HCT116 (cell line): ENCODE measurements around the gene CEP20. TPM values are rescaled to one million over a fixed set of nuclear protein-coding genes. Genes with fewer than 3 reads are reported as not detected.

Experiments used
- ATAC-seq: fragments of 200-7000 bp; cut with Tn5 transposase; 2 replicates; pipeline ENCODE4 v1.9.1; 2020; ENCODE audit warnings: mild to moderate bottlenecking, moderate library complexity
- BruUV-seq: library from RNA; stranded (reverse); fragments of 400-500 nt; replicated peaks from 2 replicates; lab custom pipeline; 2021; lab: Mats Ljungman, UMichigan
- CTCF ChIA-PET: fragments of 300-600 bp; sonication (Branson Sonifier 250); formaldehyde crosslinking; loops from one replicate; lab custom pipeline; 2021; ENCODE audit warnings: antibody characterized with exemption; lab: Charles Lee
- POLR2A ChIA-PET: fragments of 300-600, 350-600 bp; sonication (Branson Sonifier 250); formaldehyde crosslinking; loops from one replicate; lab custom pipeline; 2021; ENCODE audit warnings: antibody characterized with exemption; lab: Charles Lee
- RAD21 ChIA-PET, 2 experiments: fragments of 300-600 bp; sonication (Branson Sonifier 250); formaldehyde crosslinking; loops; one replicate each; lab custom pipeline; 2023; ENCODE audit warnings: low total read pairs in 2 of 2; ENCODE audit not compliant: uncharacterized antibody in 2 of 2, unreplicated experiment in 2 of 2, low non-redundant PET in 1 of 2; lab: Charles Lee
- DNase-seq: peaks from one replicate; pipeline ENCODE4 v3.0.0-alpha.2; 2010; ENCODE audit warnings: low read depth, low spot score
- H2AFZ ChIP-seq: fragments of 200-600 bp; shearing (Covaris generic), sonication (generic); 2 replicates; pipeline ENCODE4 v1.6.1; 2017; ENCODE audit warnings: low read depth, mixed run types, mixed read lengths, antibody characterized with exemption, low read length; ENCODE audit not compliant: poor library complexity, severe bottlenecking
- H3K27ac ChIP-seq: 2 replicates; pipeline ENCODE4 v1.5.1; 2012; ENCODE audit warnings: low read depth, low read length
- H3K27me3 ChIP-seq: fragments of 200-600 bp; sonication (generic); 2 replicates; pipeline ENCODE4 v1.6.1; 2016; ENCODE audit warnings: mixed run types, low read length, mixed read lengths; ENCODE audit not compliant: insufficient read depth
- H3K36me3 ChIP-seq, 2 experiments: fragments of 200-500 bp in 1 of 2; fragments of 200-600 bp in 1 of 2; sonication (Bioruptor generic) in 1 of 2; sonication (generic) in 1 of 2; 2 replicates each; pipeline versions ENCODE4 v1.5.1 to v1.6.1; 2014 to 2016; ENCODE audit warnings: low read length in 2 of 2, inconsistent platforms in 1 of 2, mixed read lengths in 1 of 2, mixed run types in 1 of 2; ENCODE audit not compliant: insufficient read depth in 2 of 2, control insufficient read depth in 1 of 2
- H3K4me1 ChIP-seq, 2 experiments: fragments of 200-600 bp in 1 of 2; sonication (generic) in 1 of 2; 2 replicates each; pipeline versions ENCODE4 v1.5.1 to v1.6.1; 2012 to 2017; ENCODE audit warnings: low read length in 2 of 2, inconsistent platforms in 1 of 2, mild to moderate bottlenecking in 1 of 2, mixed read lengths in 1 of 2, mixed run types in 1 of 2, moderate library complexity in 1 of 2; ENCODE audit not compliant: insufficient read depth in 2 of 2, control insufficient read depth in 1 of 2
- H3K4me2 ChIP-seq: fragments of 200-600 bp; sonication (generic); 2 replicates; pipeline ENCODE4 v1.6.1; 2017; ENCODE audit warnings: mixed run types, low read length, mixed read lengths
- H3K4me3 ChIP-seq, 2 experiments: fragments of 200-600 bp in 1 of 2; sonication (generic) in 1 of 2; replicated peaks in 1 of 2; 2 replicates each; pipeline ENCODE4 v1.5.1; 2011 to 2016; ENCODE audit warnings: low read length in 2 of 2, control low read depth in 1 of 2, low read depth in 1 of 2, mild to moderate bottlenecking in 1 of 2, mixed read lengths in 1 of 2, mixed run types in 1 of 2
- H3K79me2 ChIP-seq: fragments of 200-600 bp; sonication (generic); 2 replicates; pipeline ENCODE4 v1.6.1; 2017; ENCODE audit warnings: mild to moderate bottlenecking, mixed run types, low read length, moderate library complexity, mixed read lengths; ENCODE audit not compliant: insufficient read depth
- H3K9ac ChIP-seq: fragments of 200-600 bp; sonication (generic); 2 replicates; pipeline ENCODE4 v1.6.1; 2016; ENCODE audit warnings: low read length, mixed read lengths
- H3K9me2 ChIP-seq: fragments of 200-600 bp; sonication (generic), shearing (Covaris generic); 2 replicates; pipeline ENCODE4 v1.6.1; 2017; ENCODE audit warnings: mixed run types, mild to moderate bottlenecking, moderate library complexity; ENCODE audit not compliant: insufficient read depth
- H3K9me3 ChIP-seq, 2 experiments: fragments of 200-500 bp in 1 of 2; fragments of 200-600 bp in 1 of 2; sonication (Bioruptor generic) in 1 of 2; sonication (generic) in 1 of 2; 2 replicates each; pipeline ENCODE4 v1.6.1; 2014 to 2017; ENCODE audit warnings: low read length in 2 of 2, mixed read lengths in 2 of 2, inconsistent platforms in 1 of 2, low read depth in 1 of 2, mild to moderate bottlenecking in 1 of 2, mixed run types in 1 of 2, moderate library complexity in 1 of 2; ENCODE audit not compliant: control insufficient read depth in 1 of 2, insufficient read depth in 1 of 2
- H4K20me1 ChIP-seq: fragments of 200-600 bp; sonication (generic), shearing (Covaris generic); 2 replicates; pipeline ENCODE4 v1.6.1; 2017; ENCODE audit warnings: mixed run types, mild to moderate bottlenecking, moderate library complexity; ENCODE audit not compliant: insufficient read depth
- ATF3 ChIP-seq: IDR thresholded peaks from 2 replicates; pipeline ENCODE4 v1.6.1; 2012
- CBX3 ChIP-seq: IDR thresholded peaks from 2 replicates; pipeline ENCODE4 v1.6.1; 2012; ENCODE audit warnings: low read depth
- CEBPB ChIP-seq: IDR thresholded peaks from 2 replicates; pipeline ENCODE4 v1.6.1; 2012; ENCODE audit warnings: low read depth
- CTCF ChIP-seq, 3 experiments: fragments of 200-600 bp in 1 of 3; sonication (generic) in 1 of 3; IDR thresholded peaks in 2 of 3; conservative IDR thresholded peaks in 1 of 3; 2 replicates each; pipeline ENCODE4 v1.5.1; 2012 to 2017; ENCODE audit warnings: low read depth in 2 of 3, low read length in 2 of 3, antibody characterized with exemption in 1 of 3, borderline replicate concordance in 1 of 3, control low read depth in 1 of 3, mild to moderate bottlenecking in 1 of 3, mixed read lengths in 1 of 3, mixed run types in 1 of 3, moderate library complexity in 1 of 3; ENCODE audit not compliant: insufficient read depth in 1 of 3
- ELF1 ChIP-seq: IDR thresholded peaks from 2 replicates; pipeline ENCODE4 v1.6.1; 2012; ENCODE audit warnings: low read depth, borderline replicate concordance
- EZH2 ChIP-seq: fragments of 200-600 bp; sonication (generic); IDR thresholded peaks from 2 replicates; pipeline ENCODE4 v1.6.1; 2017; ENCODE audit warnings: antibody characterized with exemption, mixed run types
- EZH2phosphoT487 ChIP-seq: fragments of 200-600 bp; IDR thresholded peaks from 2 replicates; pipeline ENCODE4 v1.6.1; 2018; ENCODE audit warnings: antibody characterized with exemption, borderline replicate concordance
- FOSL1 ChIP-seq: IDR thresholded peaks from 2 replicates; pipeline ENCODE4 v1.6.1; 2012; ENCODE audit warnings: low read depth
- JUND ChIP-seq: IDR thresholded peaks from 2 replicates; pipeline ENCODE4 v1.6.1; 2012
- MAX ChIP-seq: IDR thresholded peaks from 2 replicates; pipeline ENCODE4 v1.6.1; 2012
- POLR2A ChIP-seq: IDR thresholded peaks from 2 replicates; pipeline ENCODE4 v1.7.0; 2011; ENCODE audit warnings: borderline replicate concordance; ENCODE audit not compliant: insufficient read depth, insufficient read length; ENCODE audit errors: extremely low read depth
- POLR2AphosphoS5 ChIP-seq: IDR thresholded peaks from 2 replicates; pipeline ENCODE4 v1.6.1; 2011; ENCODE audit warnings: mild to moderate bottlenecking, low read depth, low read length, moderate library complexity
- RAD21 ChIP-seq: IDR thresholded peaks from 2 replicates; pipeline ENCODE4 v1.6.1; 2012; ENCODE audit warnings: low read depth, mild to moderate bottlenecking
- REST ChIP-seq: IDR thresholded peaks from 2 replicates; pipeline ENCODE4 v1.6.1; 2012; ENCODE audit warnings: low read depth
- SIN3A ChIP-seq: IDR thresholded peaks from 2 replicates; pipeline ENCODE4 v1.6.1; 2012; ENCODE audit warnings: low read depth
- SP1 ChIP-seq: IDR thresholded peaks from 2 replicates; pipeline ENCODE4 v1.6.1; 2012; ENCODE audit warnings: low read depth
- TCF7L2 ChIP-seq: IDR thresholded peaks from 2 replicates; pipeline ENCODE4 v1.7.0; 2011; ENCODE audit warnings: borderline replicate concordance, inconsistent platforms; ENCODE audit not compliant: insufficient read depth, insufficient read length; ENCODE audit errors: extremely low read depth
- YY1 ChIP-seq: IDR thresholded peaks from 2 replicates; pipeline ENCODE4 v1.6.1; 2011; ENCODE audit warnings: low read length, low read depth, moderate library complexity, mild to moderate bottlenecking; ENCODE audit not compliant: insufficient replicate concordance; ENCODE audit errors: extremely low read depth
- ZBTB33 ChIP-seq: IDR thresholded peaks from 2 replicates; pipeline ENCODE4 v1.6.1; 2011; ENCODE audit warnings: mild to moderate bottlenecking, low read length, moderate library complexity; ENCODE audit not compliant: insufficient replicate concordance; ENCODE audit errors: extremely low read depth
- ZFX ChIP-seq: fragments of 450-650 bp; IDR thresholded peaks from 2 replicates; pipeline ENCODE4 v1.6.1; 2017
- intact Hi-C: fragments of 100-400 bp; cut with micrococcal nuclease; formaldehyde crosslinking; loops from 2 replicates; pipeline ENCODE4 v1.10.0; 2022
- total RNA-seq: library from RNA; stranded (reverse); gene quantifications from one replicate; pipeline ENCODE4 v1.2.1, GENCODE V29; 2021; ENCODE audit not compliant: unreplicated experiment

CEP20 gene
- total RNA-seq, 1 experiment from 2014 or later, result 67.7 TPM

- TF ChIP-seq ZFX, result no peak
- no peak for TF ChIP-seq POLR2A
- TF ChIP-seq JUND, result no peak
- no peak for TF ChIP-seq REST
- no peak for TF ChIP-seq CTCF (IDR thresholded peaks at IDR 0.05 in 2 of 3, conservative IDR thresholded peaks at IDR 0.05 in 1 of 3; ENCODE audit: borderline replicate concordance in 1 of 3, insufficient read depth in 1 of 3, low read depth in 2 of 3, low read length in 2 of 3)
- no peak for TF ChIP-seq EZH2
- TF ChIP-seq YY1, result no peak
- TF ChIP-seq ELF1, result no peak
- no peak for TF ChIP-seq CEBPB
- no peak for TF ChIP-seq RAD21
- TF ChIP-seq ATF3, result no peak
- TF ChIP-seq CBX3, result no peak
- TF ChIP-seq MAX, result no peak
- TF ChIP-seq POLR2AphosphoS5, result no peak
- TF ChIP-seq FOSL1, result no peak
- TF ChIP-seq TCF7L2, result no peak
- TF ChIP-seq EZH2phosphoT487, result no peak
- no peak for TF ChIP-seq SP1
- no peak for TF ChIP-seq ZBTB33
- TF ChIP-seq SIN3A, result no peak
- Histone ChIP-seq H3K9ac (no peak overlapping the region), H3K4me3 (no peak overlapping the region), H3K27me3 (no peaks in the 10 kb centered on the region), H3K4me1 (no peaks in the 10 kb centered on the region), H3K27ac (no peak overlapping the region), H3K9me3 (no peaks in the 10 kb centered on the region), H2AFZ (no peak overlapping the region), H3K36me3 (no peaks in the 10 kb centered on the region), H3K4me2 (no peak overlapping the region), H4K20me1 (no peaks in the 10 kb centered on the region), H3K9me2 (no peaks in the 10 kb centered on the region), H3K79me2 (no peaks in the 10 kb centered on the region)
- ChIA-PET CTCF (interaction anchor here (1.1 kb wide), 1 partner anchor 9 kb away, joined by 3 read pairs; no protein-coding TSS in a partner anchor), POLR2A (no interaction called here), RAD21 (no interaction called here)
- no peak for DNase-seq
- no peak for ATAC-seq
- intact Hi-C loops, result no loop called here
- no TSS peak for BruUV-seq
Measured at GRCh38 chr16:15830832-15831451, 57.5 kb downstream of the CEP20 start.
